ENCODE data around the gene NCAPG2. TPM values are rescaled to one million over a fixed set of nuclear protein-coding genes. Genes with fewer than 3 reads are reported as not detected.

The NCAPG2 gene
- total RNA-seq, 1 experiment from 2014 or later, result 99.4 TPM

- H3K56ac ChIP-seq (ENCODE audit: insufficient read length, low read depth, low read length), result no peak overlapping the region
- no peak overlapping the region for H3K4me3 Mint-ChIP-seq
Measured at GRCh38 chr7:158689488-158689887, 15.1 kb downstream of the NCAPG2 start.

More at GRCh38 chr7:158689488-158689887, 15.1 kb downstream of the NCAPG2 start:
- Histone ChIP-seq H3K4ac (ENCODE audit: low read depth, low read length) (no peak overlapping the region), H3K18ac (ENCODE audit: insufficient read length, low read depth, low read length) (no peak overlapping the region), H4K20me1 (ENCODE audit: control insufficient read depth, insufficient read depth, insufficient read length) (no peaks in the 10 kb centered on the region), H4K5ac (ENCODE audit: insufficient read length, low read depth, low read length) (no peak overlapping the region), H2BK120ac (ENCODE audit: low read depth, low read length, poor library complexity, severe bottlenecking) (no peak overlapping the region), H2BK20ac (ENCODE audit: low read depth, low read length, poor library complexity, severe bottlenecking) (no peak overlapping the region), H2AFZ (ENCODE audit: low read length) (no peak overlapping the region), H3K4me2 (ENCODE audit: insufficient read depth, insufficient read length, low read length) (no peak overlapping the region), H3T11ph (ENCODE audit: low read length) (no peak overlapping the region), H2BK12ac (ENCODE audit: insufficient read length, low read depth, low read length) (no peak overlapping the region), H2BK5ac (ENCODE audit: insufficient read length, low read length) (no peak overlapping the region), H3K79me2 (ENCODE audit: insufficient read depth, low read length) (no peaks in the 10 kb centered on the region; the same call in 1 of the 2 replicates), H4K8ac (replicated peaks; ENCODE audit: insufficient read length, low read depth, low read length) (no peak overlapping the region), H3K27me3 (ENCODE audit: insufficient read depth, low read length) (no peaks in the 10 kb centered on the region), H2AK5ac (ENCODE audit: insufficient read length, low read length) (no peak overlapping the region), H3K23me2 (ENCODE audit: insufficient read length, low read depth, low read length, poor library complexity, severe bottlenecking) (no peaks in the 10 kb centered on the region), H3K9ac (ENCODE audit: extremely low read depth, insufficient read length, low read length) (no peak overlapping the region), H3K4me1 (ENCODE audit: insufficient read depth, low read length) (no peaks in the 10 kb centered on the region), H2BK15ac (ENCODE audit: low read depth, low read length) (no peak overlapping the region), H4K91ac (ENCODE audit: insufficient read length, low read depth, low read length) (no peak overlapping the region), H3K79me1 (ENCODE audit: insufficient read depth, low read depth, low read length, poor library complexity, severe bottlenecking) (peaks cover 9% of the 10 kb centered on the region), H3K23ac (ENCODE audit: insufficient read length, low read depth, low read length) (no peak overlapping the region), H3K27ac (ENCODE audit: insufficient read length, low read depth, low read length) (no peak overlapping the region), H3K9me3 (ENCODE audit: control insufficient read depth, low read depth, low read length) (no peaks in the 10 kb centered on the region), H3K14ac (ENCODE audit: insufficient read depth, low read length) (no peak overlapping the region)
- no peaks in the 10 kb centered on the region for H3K4me1 Mint-ChIP-seq
- no peaks in the 10 kb centered on the region for H3K27me3 Mint-ChIP-seq (ENCODE audit: low read depth)
- DNase-seq, result no peak
- WGBS (ENCODE audit: extremely low coverage, insufficient read length, low lambda C conversion rate), result no CpG with 5 or more reads among the region's 2 CpGs
- no peak overlapping the region for H3K27ac Mint-ChIP-seq
- TF ChIP-seq CTCF (conservative IDR thresholded peaks at IDR 0.05), result no peak
- peaks cover 24 to 86% (median 79%) of the 10 kb centered on the region in 3 experiments; a peak in 6 of 7 replicates for H3K36me3 Mint-ChIP-seq (ENCODE audit: insufficient read depth in 1 of 3, low read depth in 3 of 3)
- no peaks in the 10 kb centered on the region for H3K9me3 Mint-ChIP-seq
